HEK293 (cell line): Measurements from ENCODE around the gene DLG2.

Source experiments
- CTCF ChIA-PET: fragments of 350-600 bp; formaldehyde crosslinking; extraction: SDS; loops from one replicate; lab custom pipeline; 2021; ENCODE audit warnings: antibody characterized with exemption; lab: Yijun Ruan, JAX
- POLR2A ChIA-PET: fragments of 300-600 bp; formaldehyde crosslinking; extraction: SDS; loops from one replicate; lab custom pipeline; 2020; ENCODE audit warnings: antibody characterized with exemption, inconsistent platforms; lab: Yijun Ruan, JAX
- H3K27ac ChIP-seq: fragments of 200-500 bp; sonication (Bioruptor generic); 2 replicates; pipeline ENCODE4 v1.5.1; 2014; ENCODE audit warnings: low read depth, low read length, control low read depth, inconsistent platforms; ENCODE audit errors: extremely low read depth
- H3K36me3 ChIP-seq, 2 experiments: fragments of 200-500 bp in 1 of 2; sonication (Bioruptor generic) in 1 of 2; 1 replicate in 1 of 2; 2 replicates in 1 of 2; pipeline ENCODE4 v1.5.1; 2014 to 2017; ENCODE audit warnings: inconsistent platforms in 2 of 2, low read length in 2 of 2; ENCODE audit not compliant: control insufficient read depth in 2 of 2, insufficient read depth in 1 of 2
- H3K4me1 ChIP-seq: fragments of 200-500 bp; sonication (Bioruptor generic); 2 replicates; pipeline ENCODE4 v1.5.1; 2014; ENCODE audit warnings: mild to moderate bottlenecking, low read length, inconsistent platforms; ENCODE audit not compliant: control insufficient read depth, insufficient read depth
- H3K4me3 ChIP-seq: 2 replicates; pipeline ENCODE4 v1.5.1; 2011; ENCODE audit warnings: low read depth, mild to moderate bottlenecking, control low read depth, low read length, moderate library complexity
- H3K9me3 ChIP-seq: fragments of 200-500 bp; sonication (Bioruptor generic); 2 replicates; pipeline ENCODE4 v1.5.1; 2014; ENCODE audit warnings: low read depth, low read length, inconsistent platforms; ENCODE audit not compliant: control insufficient read depth, insufficient read depth
- ATF2 ChIP-seq: fragments of 450-650 bp; formaldehyde crosslinking; IDR thresholded peaks from 2 replicates; pipeline ENCODE4 v1.5.1; 2016; ENCODE audit warnings: missing biosample characterization, missing genetic modification characterization, low read depth
- CTCF ChIP-seq: fragments of 450-650 bp; formaldehyde crosslinking; IDR thresholded peaks from 2 replicates; pipeline ENCODE4 v1.5.1; 2016; ENCODE audit warnings: missing biosample characterization, missing genetic modification characterization
- EGR2 ChIP-seq: fragments of 450-650 bp; formaldehyde crosslinking; IDR thresholded peaks from 2 replicates; pipeline ENCODE4 v1.5.1; 2016; ENCODE audit warnings: low read depth, missing biosample characterization, missing genetic modification characterization
- GLIS1 ChIP-seq: fragments of 450-650 bp; formaldehyde crosslinking; IDR thresholded peaks from 2 replicates; pipeline ENCODE4 v1.5.1; 2016; ENCODE audit warnings: missing biosample characterization, missing genetic modification characterization
- HOXA7 ChIP-seq: sonication (generic); formaldehyde crosslinking; IDR thresholded peaks from 2 replicates; pipeline ENCODE4 v1.8.1; 2022; ENCODE audit warnings: missing genetic modification reagents, borderline replicate concordance
- REPIN1 ChIP-seq: fragments of 450-650 bp; formaldehyde crosslinking; IDR thresholded peaks from 2 replicates; pipeline ENCODE4 v1.5.1; 2017; ENCODE audit warnings: missing biosample characterization, missing genetic modification characterization, low read depth
- SP7 ChIP-seq: fragments of 450-650 bp; formaldehyde crosslinking; IDR thresholded peaks from 2 replicates; pipeline ENCODE4 v1.5.1; 2016; ENCODE audit warnings: missing biosample characterization, missing genetic modification characterization
- TRIM28 ChIP-seq: IDR thresholded peaks from 2 replicates; pipeline ENCODE4 v1.6.1; 2011; ENCODE audit warnings: low read length, control low read depth, borderline replicate concordance
- WT1 ChIP-seq: fragments of 450-650 bp; formaldehyde crosslinking; IDR thresholded peaks from 2 replicates; pipeline ENCODE4 v1.5.1; 2016; ENCODE audit warnings: missing biosample characterization, missing genetic modification characterization
- ZBTB21 ChIP-seq: fragments of 450-650 bp; formaldehyde crosslinking; IDR thresholded peaks from 2 replicates; pipeline ENCODE4 v1.5.1; 2017; ENCODE audit warnings: missing biosample characterization, missing genetic modification characterization
- ZBTB7A ChIP-seq: fragments of 450-650 bp; formaldehyde crosslinking; IDR thresholded peaks from 2 replicates; pipeline ENCODE4 v1.5.1; 2016; ENCODE audit warnings: low read depth, missing biosample characterization, missing genetic modification characterization
- ZEB2 ChIP-seq: fragments of 450-650 bp; formaldehyde crosslinking; IDR thresholded peaks from 2 replicates; pipeline ENCODE4 v1.5.1; 2016; ENCODE audit warnings: missing biosample characterization, missing genetic modification characterization
- ZFP41 ChIP-seq: fragments of 450-650 bp; formaldehyde crosslinking; IDR thresholded peaks from 2 replicates; pipeline ENCODE4 v1.5.1; 2016; ENCODE audit warnings: missing biosample characterization, missing genetic modification characterization, borderline replicate concordance
- ZFP69B ChIP-seq: fragments of 450-650 bp; formaldehyde crosslinking; IDR thresholded peaks from 2 replicates; pipeline ENCODE4 v1.5.1; 2016; ENCODE audit warnings: missing biosample characterization, missing genetic modification characterization
- ZNF138 ChIP-seq: fragments of 450-650 bp; formaldehyde crosslinking; IDR thresholded peaks from 2 replicates; pipeline ENCODE4 v1.5.1; 2016; ENCODE audit warnings: missing biosample characterization, missing genetic modification characterization, borderline replicate concordance
- ZNF175 ChIP-seq: fragments of 450-650 bp; formaldehyde crosslinking; IDR thresholded peaks from 2 replicates; pipeline ENCODE4 v1.5.1; 2016; ENCODE audit warnings: missing biosample characterization, missing genetic modification characterization
- ZNF184 ChIP-seq: fragments of 450-650 bp; IDR thresholded peaks from 2 replicates; pipeline ENCODE4 v1.5.1; 2018; ENCODE audit warnings: missing biosample characterization, mild to moderate bottlenecking, missing genetic modification characterization
- ZNF19 ChIP-seq: fragments of 450-650 bp; formaldehyde crosslinking; IDR thresholded peaks from 2 replicates; pipeline ENCODE4; 2016; ENCODE audit warnings: missing biosample characterization, missing genetic modification characterization, low read depth
- ZNF341 ChIP-seq: fragments of 450-650 bp; formaldehyde crosslinking; IDR thresholded peaks from 2 replicates; pipeline ENCODE4; 2016; ENCODE audit warnings: low read depth, missing biosample characterization, missing genetic modification characterization
- ZNF394 ChIP-seq: fragments of 450-650 bp; formaldehyde crosslinking; IDR thresholded peaks from 2 replicates; pipeline ENCODE4 v1.5.1; 2016; ENCODE audit warnings: missing biosample characterization, missing genetic modification characterization, mild to moderate bottlenecking, moderate library complexity, borderline replicate concordance
- ZNF513 ChIP-seq: fragments of 450-650 bp; IDR thresholded peaks from 2 replicates; pipeline ENCODE4 v1.5.1; 2018; ENCODE audit warnings: missing biosample characterization, missing genetic modification characterization
- ZNF521 ChIP-seq: fragments of 450-650 bp; formaldehyde crosslinking; IDR thresholded peaks from 2 replicates; pipeline ENCODE4 v1.5.1; 2017; ENCODE audit warnings: missing biosample characterization, mild to moderate bottlenecking, missing genetic modification characterization
- ZNF610 ChIP-seq: fragments of 450-650 bp; formaldehyde crosslinking; IDR thresholded peaks from 2 replicates; pipeline ENCODE4 v1.5.1; 2016; ENCODE audit warnings: missing biosample characterization, missing genetic modification characterization, borderline replicate concordance
- ZNF623 ChIP-seq: fragments of 450-650 bp; formaldehyde crosslinking; IDR thresholded peaks from 2 replicates; pipeline ENCODE4 v1.5.1; 2016; ENCODE audit warnings: missing biosample characterization, missing genetic modification characterization
- ZNF629 ChIP-seq: fragments of 450-650 bp; formaldehyde crosslinking; IDR thresholded peaks from 2 replicates; pipeline ENCODE4 v1.5.1; 2017; ENCODE audit warnings: missing biosample characterization, missing genetic modification characterization
- ZNF645 ChIP-seq: fragments of 450-650 bp; formaldehyde crosslinking; IDR thresholded peaks from 2 replicates; pipeline ENCODE4; 2016; ENCODE audit warnings: missing biosample characterization, missing genetic modification characterization
- ZNF664 ChIP-seq: fragments of 450-650 bp; formaldehyde crosslinking; IDR thresholded peaks from 2 replicates; pipeline ENCODE4 v1.5.1; 2016; ENCODE audit warnings: missing biosample characterization, missing genetic modification characterization
- ZNF692 ChIP-seq: fragments of 450-650 bp; formaldehyde crosslinking; IDR thresholded peaks from 2 replicates; pipeline ENCODE4 v1.5.1; 2016; ENCODE audit warnings: missing biosample characterization, missing genetic modification characterization
- ZNF76 ChIP-seq: fragments of 450-650 bp; formaldehyde crosslinking; IDR thresholded peaks from 2 replicates; pipeline ENCODE4; 2016; ENCODE audit warnings: low read depth, missing biosample characterization, missing genetic modification characterization, borderline replicate concordance
- ZSCAN16 ChIP-seq: fragments of 450-650 bp; formaldehyde crosslinking; IDR thresholded peaks from 2 replicates; pipeline ENCODE4 v1.5.1; 2016; ENCODE audit warnings: missing biosample characterization, missing genetic modification characterization
- ZSCAN5A ChIP-seq: fragments of 450-650 bp; formaldehyde crosslinking; IDR thresholded peaks from 2 replicates; pipeline ENCODE4 v1.5.1; 2016; ENCODE audit warnings: missing biosample characterization, missing genetic modification characterization

Gene DLG2

GRCh38 chr11:83951521-83951920, 1675.6 kb downstream of the DLG2 start (continued):
- TF ChIP-seq ATF2 (tag by site-specific recombination) (peak; percentile 60), ZNF341 (tag by site-specific recombination) (no peak), GLIS1 (no peak), ZNF19 (tag by site-specific recombination) (no peak), ZFP41 (tag by site-specific recombination) (no peak), EGR2 (tag by site-specific recombination) (no peak), TRIM28 (peak; percentile 75; the same call in 1 of the 2 replicates), ZBTB21 (tag by site-specific recombination) (peak; percentile 26; the same call in 1 of the 2 replicates), HOXA7 (CRISPR knock-in tag) (no peak), REPIN1 (tag by site-specific recombination) (no peak), CTCF (tag by site-specific recombination) (no peak), ZNF184 (tag by site-specific recombination) (no peak), ZFP69B (tag by site-specific recombination) (peak; percentile 77; the same call in 1 of the 2 replicates), ZNF610 (no peak), ZNF692 (tag by site-specific recombination) (peak; percentile 52; the same call in 1 of the 2 replicates), ZNF629 (tag by site-specific recombination) (peak; percentile 73; the same call in 1 of the 2 replicates), ZNF645 (tag by site-specific recombination) (no peak)

GRCh38 chr11:83948200-83948599, 1678.9 kb downstream of the DLG2 start:
- Histone ChIP-seq H3K36me3 (no peaks in the 10 kb centered on the region), H3K27ac (no peak overlapping the region), H3K4me3 (no peak overlapping the region), H3K9me3 (no peaks in the 10 kb centered on the region), H3K4me1 (peaks cover 6% of the 10 kb centered on the region; the same call in 1 of the 2 replicates)
- CTCF ChIA-PET = no interaction called here
- POLR2A ChIA-PET = no interaction called here
- TF ChIP-seq ZSCAN16 (tag by site-specific recombination) (no peak), ZEB2 (tag by site-specific recombination) (no peak), ZNF513 (tag by site-specific recombination) (no peak), ZNF76 (tag by site-specific recombination) (no peak), ZNF664 (tag by site-specific recombination) (no peak), ZNF175 (tag by site-specific recombination) (no peak), SP7 (tag by site-specific recombination) (no peak), ZBTB7A (tag by site-specific recombination) (no peak), ZSCAN5A (tag by site-specific recombination) (no peak), ZNF138 (tag by site-specific recombination) (no peak), WT1 (tag by site-specific recombination) (no peak), ZNF521 (tag by site-specific recombination) (no peak), ZNF623 (tag by site-specific recombination) (no peak), ZNF394 (no peak)
